B cell (primary cell): ENCODE results near the gene FOXO3. TPM values are rescaled to one million over a fixed set of nuclear protein-coding genes. Genes with fewer than 3 reads are reported as not detected.

Experiments
- ATAC-seq: fragments of 200-7000 bp; cut with Tn5 transposase; one replicate; pipeline ENCODE4 v1.10.0; 2021; ENCODE audit warnings: low read depth, mild to moderate bottlenecking, moderate number of reproducible peaks, moderate library complexity
- CTCF ChIA-PET: fragments of 350-600 bp; sonication (Branson Sonifier 250); formaldehyde crosslinking; loops from one replicate; lab custom pipeline; 2021; ENCODE audit warnings: antibody characterized with exemption, inconsistent platforms; lab: Charles Lee
- POLR2A ChIA-PET: fragments of 350-600 bp; sonication (Branson Sonifier 250); formaldehyde crosslinking; loops from one replicate; lab custom pipeline; 2021; ENCODE audit warnings: antibody characterized with exemption; lab: Charles Lee
- DNase-seq: peaks from one replicate; pipeline ENCODE4 v3.0.0; 2013
- H2AFZ ChIP-seq: 2 replicates; pipeline ENCODE4 v1.6.1; 2012; ENCODE audit warnings: mild to moderate bottlenecking, low read depth, low read length; ENCODE audit not compliant: insufficient read depth, poor library complexity, severe bottlenecking
- H3K27ac ChIP-seq, 2 donors: 1 replicate in 1 of 2; 2 replicates in 1 of 2; pipeline ENCODE4 v1.5.1; 2012 to 2013; ENCODE audit warnings: low read length in 2 of 2, mild to moderate bottlenecking in 2 of 2, moderate library complexity in 1 of 2
- H3K27me3 ChIP-seq, 4 experiments: fragments of 200-600 bp in 1 of 4; sonication (generic) in 1 of 4; replicated peaks in 1 of 4; 1 replicate in 2 of 4; 2 replicates in 2 of 4; pipeline versions ENCODE4 v1.6.1 to v1.7.0; 2013 to 2016; ENCODE audit warnings: low read length in 3 of 4, mild to moderate bottlenecking in 2 of 4, mixed read lengths in 1 of 4, moderate library complexity in 1 of 4; ENCODE audit not compliant: insufficient read depth in 4 of 4, control insufficient read depth in 3 of 4; ENCODE audit errors: control extremely low read depth in 1 of 4
- H3K36me3 ChIP-seq, 2 experiments: replicated peaks in 1 of 2; 1 replicate in 1 of 2; 2 replicates in 1 of 2; pipeline versions ENCODE4 v1.6.1 to v1.7.1; 2013; ENCODE audit warnings: low read length in 1 of 2; ENCODE audit not compliant: insufficient read depth in 2 of 2, control insufficient read depth in 1 of 2; ENCODE audit errors: control extremely low read depth in 1 of 2, extremely low read depth in 1 of 2
- H3K4me1 ChIP-seq, 2 donors: fragments of 200-600 bp in 1 of 2; sonication (generic) in 1 of 2; 1 replicate in 1 of 2; 2 replicates in 1 of 2; pipeline versions ENCODE4 v1.5.1 to v1.6.1; 2013 to 2017; ENCODE audit warnings: low read length in 2 of 2; ENCODE audit not compliant: control insufficient read depth in 2 of 2, insufficient read depth in 2 of 2
- H3K4me2 ChIP-seq: replicated peaks from 2 replicates; pipeline ENCODE3; 2012; ENCODE audit warnings: mild to moderate bottlenecking, low read depth, low read length; ENCODE audit not compliant: poor library complexity, severe bottlenecking
- H3K4me3 ChIP-seq, 5 experiments: fragments of 200-600 bp in 1 of 5; sonication (generic) in 1 of 5; 1 replicate in 3 of 5; 2 replicates in 2 of 5; pipeline versions ENCODE4 v1.5.1 to v1.7.0; 2011 to 2016; ENCODE audit warnings: low read length in 4 of 5, mild to moderate bottlenecking in 4 of 5, low read depth in 2 of 5, control low read depth in 1 of 5, moderate library complexity in 1 of 5; ENCODE audit not compliant: insufficient read depth in 1 of 5; ENCODE audit errors: control extremely low read depth in 1 of 5, extremely low read depth in 1 of 5
- H3K79me2 ChIP-seq: fragments of 200-600 bp; sonication (generic); one replicate; pipeline ENCODE4 v1.6.0; 2016; ENCODE audit warnings: low read length; ENCODE audit not compliant: control insufficient read depth, insufficient read depth
- H3K9ac ChIP-seq: fragments of 200-600 bp; sonication (generic); 2 replicates; pipeline ENCODE4 v1.6.1; 2017; ENCODE audit warnings: mild to moderate bottlenecking, low read length, moderate library complexity
- H3K9me3 ChIP-seq, 3 donors: one replicate each; pipeline versions ENCODE4 v1.6.1 to v1.7.1; 2013; ENCODE audit warnings: low read length in 2 of 3; ENCODE audit not compliant: control insufficient read depth in 2 of 3, insufficient read depth in 1 of 3; ENCODE audit errors: control extremely low read depth in 1 of 3
- H4K20me1 ChIP-seq: 2 replicates; pipeline ENCODE4 v1.6.0; 2012; ENCODE audit warnings: mild to moderate bottlenecking, low read length; ENCODE audit not compliant: insufficient read depth, control insufficient read depth, poor library complexity, severe bottlenecking
- H3K27ac Mint-ChIP-seq: one replicate; pipeline ENCODE4 v1.8.0; 2021; ENCODE audit warnings: mixed read lengths
- H3K27me3 Mint-ChIP-seq: one replicate; pipeline ENCODE4 v1.8.0; 2021; ENCODE audit warnings: mixed read lengths
- H3K4me1 Mint-ChIP-seq: one replicate; pipeline ENCODE4 v1.8.0; 2021; ENCODE audit warnings: mixed read lengths
- H3K4me3 Mint-ChIP-seq: one replicate; pipeline ENCODE4 v1.8.0; 2021; ENCODE audit warnings: mixed read lengths
- H3K9me3 Mint-ChIP-seq: one replicate; pipeline ENCODE4 v1.8.0; 2022; ENCODE audit warnings: mixed read lengths; ENCODE audit not compliant: insufficient read depth
- CTCF ChIP-seq: fragments of 200-600 bp; IDR thresholded peaks from one replicate; pipeline ENCODE4 v1.8.0; 2022; ENCODE audit warnings: antibody characterized with exemption, mild to moderate bottlenecking
- EZH2 ChIP-seq: IDR thresholded peaks from 2 replicates; pipeline ENCODE4 v1.6.1; 2012; ENCODE audit warnings: borderline replicate concordance, low read depth, mild to moderate bottlenecking, moderate library complexity, low read length; ENCODE audit not compliant: insufficient read depth, poor library complexity, severe bottlenecking
- WGBS: methylation state at CpG from one replicate; pipeline ENCODE4 v1.1.5; 2013; ENCODE audit warnings: missing lambda C conversion rate; ENCODE audit not compliant: insufficient coverage; 5-methylcytosine and 5-hydroxymethylcytosine counted together
- intact Hi-C: fragments of 100-400 bp; cut with micrococcal nuclease; formaldehyde crosslinking; loops from one replicate; pipeline ENCODE4 v1.10.0; 2022
- polyA plus RNA-seq: library from polyadenylated mRNA; depleted of rRNA; stranded (reverse); fragments of >200 nt; gene quantifications from 2 replicates; pipeline ENCODE4 v1.2.3, GENCODE V29; 2012
- total RNA-seq, 2 donors: library from RNA; stranded (reverse); fragments of 120-200 nt in 1 of 2; gene quantifications; 1 replicate in 1 of 2; 2 replicates in 1 of 2; pipeline versions ENCODE4 v1.2.3 to v1.2.4, GENCODE V29; 2013 to 2022

The FOXO3 gene
- total and polyA plus RNA-seq, 2 donors (not counting 1 experiment from before 2014, with no cell fraction given): 6.0 to 16.9 TPM

GRCh38 chr6:108578595-108579327, 18.0 kb downstream of the FOXO3 start:
- H3K4me1 ChIP-seq: peaks cover 18 to 25% of the 10 kb centered on the region in 2 donors
- ATAC-seq (no peak), DNase-seq (no peak)
- no peak overlapping the region for H3K27ac Mint-ChIP-seq
- WGBS: 96% methylated on average over 8 of the region's 9 CpGs
- no peak overlapping the region for H3K4me3 ChIP-seq
- intact Hi-C loops: loop anchor here (5.0 kb wide), 1 partner anchor 34 kb away; no protein-coding TSS in a partner anchor
- no peak overlapping the region for H3K9ac ChIP-seq
- peaks cover 22% of the 10 kb centered on the region for H4K20me1 ChIP-seq
- H3K4me2 ChIP-seq: no peak overlapping the region
- no peaks in the 10 kb centered on the region for H3K9me3 ChIP-seq
- H3K27me3 Mint-ChIP-seq: no peaks in the 10 kb centered on the region
- ChIA-PET CTCF (no interaction called here), POLR2A (interaction anchor here (0.6 kb wide), 1 partner anchor 19 kb away, joined by 4 read pairs; no protein-coding TSS in a partner anchor)
- H3K9me3 Mint-ChIP-seq: no peaks in the 10 kb centered on the region
- H3K27ac ChIP-seq: no peak overlapping the region
- no peak overlapping the region for H3K4me3 Mint-ChIP-seq
- H3K36me3 ChIP-seq: peaks cover 0 to 7% of the 10 kb centered on the region in 2 experiments
- peaks cover 70% of the 10 kb centered on the region for H3K4me1 Mint-ChIP-seq
- H2AFZ ChIP-seq: no peak overlapping the region
- peaks cover 79% of the 10 kb centered on the region for H3K79me2 ChIP-seq
- no peak for TF ChIP-seq CTCF
- no peak for TF ChIP-seq EZH2
- no peaks in the 10 kb centered on the region for H3K27me3 ChIP-seq

DNA sequence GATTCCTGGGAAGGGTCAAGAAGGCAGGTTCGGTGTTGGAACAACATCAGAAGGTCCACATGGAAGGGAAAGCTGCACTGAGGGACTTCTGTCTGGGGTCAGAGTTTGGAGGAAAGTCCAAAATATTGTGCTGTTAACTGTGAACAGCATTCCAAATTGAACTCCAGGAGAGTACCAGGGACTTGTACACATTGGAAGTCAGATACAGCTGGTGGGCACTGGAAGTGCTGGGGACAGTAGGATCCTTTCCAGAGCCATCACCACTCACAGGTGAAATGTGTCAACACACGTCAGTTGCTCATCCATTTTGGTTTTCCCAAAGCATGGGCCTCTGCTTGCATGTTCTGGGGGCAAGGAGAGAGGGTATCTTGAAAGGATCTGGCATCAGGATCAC, 18.6 kb downstream of the FOXO3 start:
- intact Hi-C loops: loop anchor here (5.0 kb wide), 1 partner anchor 33 kb away; no protein-coding TSS in a partner anchor
- POLR2A ChIA-PET: interaction anchor here (0.6 kb wide), 1 partner anchor 18 kb away, joined by 4 read pairs; no protein-coding TSS in a partner anchor
- no peak overlapping the region for H3K9ac ChIP-seq

More for the DNA sequence above, 18.6 kb downstream of the FOXO3 start:
- H3K79me2 ChIP-seq: peaks cover 79% of the 10 kb centered on the region
- no peak overlapping the region for H3K27ac Mint-ChIP-seq
- peaks cover 18 to 25% of the 10 kb centered on the region in 2 donors for H3K4me1 ChIP-seq
- no peak overlapping the region for H3K4me3 Mint-ChIP-seq
- H2AFZ ChIP-seq: no peak overlapping the region
- no peaks in the 10 kb centered on the region for H3K27me3 ChIP-seq
- H3K9me3 ChIP-seq: no peaks in the 10 kb centered on the region
- H3K27me3 Mint-ChIP-seq: no peaks in the 10 kb centered on the region
- no peak overlapping the region for H3K4me3 ChIP-seq
- no peaks in the 10 kb centered on the region for H3K9me3 Mint-ChIP-seq
- peaks cover 71% of the 10 kb centered on the region for H3K4me1 Mint-ChIP-seq
- H3K36me3 ChIP-seq: peaks cover 0 to 7% of the 10 kb centered on the region in 2 experiments
- H4K20me1 ChIP-seq: peaks cover 17% of the 10 kb centered on the region
- CTCF ChIA-PET: no interaction called here
- H3K4me2 ChIP-seq: no peak overlapping the region
- ATAC-seq (no peak), DNase-seq (no peak)
- no peak for TF ChIP-seq EZH2
- TF ChIP-seq CTCF: no peak
- no CpG with 5 or more reads among the region's 2 CpGs for WGBS
- H3K27ac ChIP-seq: no peak overlapping the region
